Sciatic nerve (tissue), 2 donors: ENCODE data around the gene IL17A. TPM values are rescaled to one million over a fixed set of nuclear protein-coding genes. Genes with fewer than 3 reads are reported as not detected.
"Not testable (repeated sequence)": the region's sequence is repeated elsewhere in the genome, so short reads cannot be mapped to it uniquely, and the experiment has no call there.

Experiments used
- ATAC-seq: fragments of 200-7000 bp; cut with Tn5 transposase; one replicate; pipeline ENCODE4 v1.9.1; 2020; ENCODE audit warnings: mild to moderate bottlenecking, moderate library complexity
- DNase-seq: peaks from one replicate; pipeline ENCODE4 v3.0.0-alpha.2; 2020; ENCODE audit warnings: low spot score
- intact Hi-C: fragments of 100-400 bp; cut with DNase I; formaldehyde crosslinking; loops from one replicate; pipeline ENCODE4 v1.14.2; 2022
- total RNA-seq: library from RNA; stranded (reverse); fragmentation: NEBNext Ultra II Directional; extraction: Animal tissue kit (Norgen Biotek cat#: 25700); gene quantifications from one replicate; pipeline ENCODE4 v1.2.1, GENCODE V29; 2021
- donor health status: DM: no; HTN: no; CAD: no.
- donor health status: DM: no; HTN: no; CAD: no.

Gene IL17A
- total RNA-seq, 1 donor from 2014 or later = not detected

DNA sequence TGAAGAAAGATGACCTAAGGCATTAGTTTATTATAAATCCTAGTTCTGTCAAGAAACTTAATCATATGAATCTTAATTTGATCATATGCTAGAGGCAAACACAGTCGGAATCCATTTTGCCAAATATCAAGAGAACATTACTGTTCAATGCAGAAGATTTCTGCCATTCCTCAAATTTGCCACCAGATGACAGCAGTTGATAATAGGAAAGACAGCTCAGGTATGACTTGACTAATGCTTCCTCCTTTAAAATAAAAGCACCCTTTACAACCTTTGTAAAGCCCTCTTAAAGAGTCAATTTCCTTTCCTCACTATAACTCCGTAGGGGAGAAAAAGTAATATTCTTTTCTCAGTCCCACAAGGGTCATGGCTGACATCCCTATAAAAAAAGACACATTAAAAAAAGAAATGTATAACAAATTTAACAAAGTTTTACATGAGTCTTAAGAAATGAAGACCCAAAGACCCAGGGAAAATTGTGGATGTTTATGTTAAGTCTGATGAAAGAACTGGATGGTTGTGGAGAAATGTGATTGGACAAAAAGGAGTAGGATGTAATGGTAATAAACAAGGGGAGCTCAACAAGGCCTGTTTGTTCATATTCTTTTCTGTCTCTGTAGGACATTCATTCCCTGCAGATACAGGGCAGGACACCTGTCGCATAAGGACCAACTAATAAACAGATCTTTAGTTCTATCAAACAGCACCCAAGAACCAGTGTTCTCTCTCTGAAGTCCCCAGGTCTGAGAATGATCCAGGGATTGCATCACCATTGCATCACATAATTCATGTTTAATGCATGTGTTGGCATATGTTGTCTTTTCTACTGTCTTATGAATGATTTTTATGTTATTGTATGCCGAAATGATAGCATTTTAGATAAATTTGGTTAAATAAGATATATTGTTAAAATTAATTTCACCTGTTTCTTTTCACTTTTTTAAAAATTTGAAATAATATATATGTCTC is 23.0 kb upstream of the IL17A start:
- intact Hi-C loops = no loop called here
- DNase-seq = no peak
- ATAC-seq = no peak

DNA sequence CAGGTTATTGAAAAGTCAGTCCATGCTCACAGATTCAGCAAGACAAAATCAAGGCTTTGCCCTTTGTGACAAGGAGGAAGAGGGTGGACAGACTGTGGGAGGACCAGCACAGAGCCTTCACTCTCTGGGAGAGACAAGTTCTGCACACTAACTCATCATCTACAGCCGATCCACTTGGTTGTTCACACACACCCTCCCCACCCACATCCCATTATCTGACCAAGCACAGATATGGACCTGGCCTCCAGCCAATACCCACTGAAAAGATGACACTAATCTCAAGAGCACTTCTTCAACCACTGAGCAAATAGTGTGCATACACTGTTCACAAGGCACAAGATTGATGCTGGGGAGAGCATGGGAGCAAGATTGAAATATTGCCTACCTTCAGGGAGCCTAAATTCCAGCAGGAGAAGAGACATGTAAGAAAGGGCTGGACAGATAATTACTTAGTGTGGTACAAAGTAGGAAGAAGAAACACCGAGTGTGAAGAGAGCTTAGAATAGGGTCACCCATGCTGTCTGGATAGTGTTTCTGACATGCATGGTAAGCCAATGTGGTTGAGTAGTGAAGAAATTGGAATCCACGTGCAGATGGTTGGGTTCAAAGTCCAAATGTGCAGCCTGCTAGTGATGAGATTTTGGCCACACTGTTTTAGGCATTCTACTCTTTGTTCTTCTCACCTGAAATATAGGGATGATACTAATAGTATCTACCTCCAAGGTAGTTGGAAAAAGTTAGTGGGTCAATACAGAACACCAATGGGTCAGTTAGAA is 21.7 kb upstream of the IL17A start:
- DNase-seq (no peak), ATAC-seq (no peak)
- intact Hi-C loops = no loop called here

DNA sequence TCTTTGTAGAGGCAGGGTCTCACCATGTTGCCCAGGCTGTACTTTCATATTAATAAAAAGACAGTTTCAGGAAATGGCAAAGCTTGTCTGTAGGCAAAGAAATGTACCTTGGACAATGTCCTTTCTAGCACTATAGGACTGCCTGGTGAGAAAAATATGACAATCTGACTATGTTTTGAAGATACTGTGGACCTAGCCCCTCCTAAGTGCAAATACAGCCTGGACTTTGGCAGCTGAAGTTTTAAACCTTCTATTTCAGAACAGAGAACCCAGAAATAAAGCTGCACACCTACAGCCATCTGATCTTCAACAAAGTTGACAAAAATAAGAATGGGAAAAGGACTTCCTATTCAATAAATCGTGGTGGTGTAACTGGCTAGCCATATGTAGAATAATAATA is 18.9 kb upstream of the IL17A start:
- DNase-seq (no peak), ATAC-seq (no peak)
- intact Hi-C loops = no loop called here

DNA sequence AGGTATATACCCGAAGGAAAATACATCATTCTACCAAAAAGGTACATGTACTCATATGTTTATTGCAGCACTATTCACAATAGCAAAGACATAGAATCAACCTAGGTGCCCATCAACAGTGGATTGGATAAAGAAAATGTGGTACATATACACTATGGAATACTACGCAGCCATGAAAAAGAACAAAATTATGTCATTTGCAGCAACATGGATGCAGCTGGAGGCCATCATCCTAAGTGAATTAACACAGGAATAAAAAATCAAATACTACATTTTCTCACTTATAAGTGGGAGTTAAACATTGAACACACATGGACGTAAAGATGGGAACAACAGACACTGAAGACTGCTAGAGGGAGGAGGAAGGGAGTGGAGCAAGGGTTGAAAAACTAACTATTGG is 17.8 kb upstream of the IL17A start:
- ATAC-seq, intact Hi-C loops, DNase-seq: not testable (repeated sequence)

DNA sequence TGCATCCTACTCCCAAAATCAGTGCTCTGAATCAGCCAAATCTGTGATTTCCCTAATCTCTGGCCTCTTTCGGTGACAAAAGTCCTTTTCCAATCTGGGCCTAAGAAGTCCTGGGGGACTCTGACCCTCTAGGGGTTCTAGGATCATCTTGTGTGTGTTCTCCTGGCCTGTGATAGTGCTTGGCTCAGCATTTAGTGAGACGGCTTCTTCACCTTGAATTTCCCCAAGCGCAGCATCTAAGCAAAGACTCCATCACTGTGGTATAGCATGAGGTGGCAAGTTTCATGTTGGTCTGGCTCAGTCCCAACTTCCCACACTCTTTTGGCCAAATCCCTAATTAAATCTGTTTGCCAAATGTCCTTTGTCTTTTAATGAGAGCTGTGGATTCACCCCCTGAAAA is 12.1 kb upstream of the IL17A start:
- DNase-seq (no peak), ATAC-seq (no peak)
- intact Hi-C loops = no loop called here

DNA sequence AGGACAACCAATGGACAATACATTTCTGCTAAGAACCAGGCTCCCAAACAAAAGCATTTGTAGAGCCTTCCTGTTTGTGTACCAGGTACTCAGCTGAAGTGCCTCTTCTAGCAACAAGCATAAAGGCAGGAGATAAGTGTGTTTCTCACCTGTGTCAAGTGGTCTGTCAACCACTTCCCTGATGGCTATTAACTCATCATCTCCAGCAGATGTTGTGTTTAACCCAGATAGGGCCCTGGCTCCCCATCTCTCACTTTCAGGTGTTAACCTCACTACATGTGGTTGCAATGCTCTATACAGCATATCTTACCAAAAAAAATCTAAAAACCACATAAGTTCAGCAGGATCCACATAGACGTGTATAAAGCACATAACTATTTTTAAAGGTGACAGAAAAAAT is 9.6 kb upstream of the IL17A start:
- ATAC-seq (no peak), DNase-seq (no peak)
- intact Hi-C loops = no loop called here

DNA sequence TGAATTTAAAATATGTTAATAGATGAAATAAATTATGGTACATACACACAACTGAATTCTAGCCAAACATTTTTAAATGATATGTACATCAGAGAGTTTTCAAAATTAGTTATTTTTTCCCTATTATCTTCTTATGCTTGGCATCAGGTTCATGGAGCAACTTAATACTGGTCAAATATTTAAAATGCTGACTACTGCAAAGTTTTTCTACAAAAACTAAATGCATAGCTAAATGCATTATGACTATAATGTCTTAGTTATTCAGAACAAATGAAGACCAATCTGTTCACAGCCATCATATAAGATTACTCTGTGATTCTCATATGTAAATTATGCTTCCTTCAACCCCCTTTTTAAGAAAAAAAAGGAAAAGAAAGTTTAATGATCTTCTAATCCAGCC is 8.2 kb upstream of the IL17A start:
- DNase-seq (no peak), ATAC-seq (no peak)
- intact Hi-C loops = no loop called here

DNA sequence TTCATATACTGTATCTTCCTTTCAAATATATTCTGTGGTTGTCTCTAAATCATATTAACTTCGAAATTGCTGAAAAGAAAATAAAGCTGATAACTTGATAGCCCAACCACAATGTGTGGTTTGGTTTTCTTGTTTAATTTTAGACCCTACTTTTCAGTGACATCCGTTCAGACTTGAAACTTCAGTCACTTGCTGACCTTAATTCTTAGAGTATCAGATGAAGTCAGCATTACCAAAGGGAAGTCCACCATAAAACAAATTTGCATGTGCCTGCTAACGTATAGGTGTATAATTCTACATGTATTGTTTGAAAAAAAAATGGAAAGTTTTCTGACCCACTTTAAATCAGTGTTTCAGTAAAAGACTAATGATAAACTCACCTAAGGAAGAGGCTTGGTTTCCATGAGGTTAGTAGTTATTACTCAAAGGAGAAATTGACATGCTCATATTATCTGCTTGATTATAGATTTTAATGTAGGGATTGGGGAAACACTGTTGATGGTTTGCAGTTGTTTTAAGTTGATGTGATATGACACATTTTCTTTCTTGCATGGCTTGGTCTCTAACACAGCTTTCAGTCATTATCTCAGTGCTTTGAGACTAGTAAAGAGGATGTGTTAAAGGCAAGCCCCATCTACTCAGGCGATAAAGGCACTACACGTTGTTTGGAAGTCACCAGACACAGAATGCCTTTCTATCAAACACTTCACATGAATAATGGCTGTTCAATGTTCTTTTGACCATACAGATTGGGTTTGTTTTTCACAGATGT is 5.2 kb upstream of the IL17A start:
- DNase-seq (no peak), ATAC-seq (no peak)
- intact Hi-C loops = no loop called here

DNA sequence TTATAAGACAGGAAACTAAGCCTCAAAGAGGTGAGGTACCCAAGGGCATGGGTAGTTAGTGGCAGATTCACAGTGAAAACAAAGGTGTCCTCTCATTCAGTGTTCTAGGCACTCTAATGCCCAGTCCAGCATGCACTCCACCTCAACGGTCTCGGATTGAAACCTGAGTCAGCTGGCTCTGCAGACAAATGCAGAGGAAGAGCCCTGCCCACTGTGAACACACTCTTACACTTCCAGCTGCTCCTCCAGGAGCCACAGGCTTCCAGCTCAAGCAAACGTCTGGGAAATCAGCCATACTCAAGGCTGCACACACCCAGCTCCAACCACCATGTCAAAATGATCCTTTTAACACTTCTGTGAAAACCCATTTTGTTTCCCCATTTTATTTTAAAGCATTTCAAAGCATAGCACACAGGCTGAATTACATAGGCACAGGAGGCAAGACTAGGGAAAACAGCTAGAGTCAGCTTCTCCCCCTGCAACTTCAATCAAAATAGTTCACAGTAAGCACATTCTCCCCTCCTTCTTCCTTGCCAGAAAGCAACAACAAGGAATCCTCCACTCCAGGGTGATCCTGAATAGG is 3.0 kb upstream of the IL17A start:
- ATAC-seq = no peak
- no peak for DNase-seq
- intact Hi-C loops = no loop called here

DNA sequence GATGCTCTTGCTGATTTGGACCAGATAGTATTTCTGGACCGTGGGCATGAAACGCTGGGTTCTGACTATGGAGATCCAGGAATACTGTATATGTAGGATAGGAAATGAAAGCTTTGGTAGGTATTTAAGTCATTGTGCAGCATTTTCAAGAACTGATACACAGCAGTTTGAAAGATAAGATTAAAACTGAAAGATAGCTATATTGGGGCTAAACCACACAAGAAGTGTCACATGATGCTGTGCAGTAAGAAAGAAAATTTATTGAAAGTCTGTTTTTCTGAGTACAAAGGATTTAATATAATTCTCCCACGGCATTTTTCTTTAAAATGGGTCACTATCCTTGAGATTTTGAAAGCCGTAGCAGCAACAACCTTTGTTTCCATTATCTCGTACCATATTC is 305 bp downstream of the IL17A start:
- DNase-seq (no peak), ATAC-seq (no peak)
- intact Hi-C loops = no loop called here

DNA sequence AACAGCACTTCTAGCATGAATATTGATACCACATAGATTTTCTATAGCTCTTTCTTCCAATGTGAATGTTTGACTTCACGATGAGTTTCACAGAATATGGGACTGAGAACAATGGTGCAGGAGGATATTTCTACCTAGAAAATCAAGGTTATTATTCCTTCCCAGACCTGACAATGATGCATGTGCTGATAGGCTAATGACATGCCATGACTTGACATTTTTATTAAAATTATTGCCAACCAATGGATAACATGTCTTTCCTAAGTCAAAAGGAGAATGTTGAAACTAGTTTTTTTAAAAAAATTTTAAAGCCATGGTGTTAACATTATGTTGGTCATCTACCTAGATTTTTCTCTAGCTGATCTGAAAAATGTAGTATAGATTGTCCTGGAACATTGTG is 923 bp downstream of the IL17A start:
- DNase-seq (no peak), ATAC-seq (no peak)
- intact Hi-C loops = no loop called here

DNA sequence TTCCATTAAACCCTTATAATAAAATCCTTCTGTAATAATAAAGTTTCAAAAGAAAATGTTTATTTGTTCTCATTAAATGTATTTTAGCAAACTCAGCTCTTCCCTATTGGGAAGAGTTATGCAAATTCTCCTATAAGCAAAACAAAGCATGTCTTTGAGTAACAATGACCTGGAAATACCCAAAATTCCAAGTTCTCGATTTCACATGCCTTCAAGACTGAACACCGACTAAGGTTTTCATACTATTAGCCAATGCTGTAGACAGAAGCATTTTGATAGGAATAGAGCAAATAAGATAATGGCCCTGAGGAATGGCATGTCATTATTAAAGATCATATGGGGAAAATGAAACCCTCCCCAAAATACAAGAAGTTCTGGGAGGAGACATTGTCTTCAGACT is 3.8 kb downstream of the IL17A start:
- intact Hi-C loops = no loop called here
- ATAC-seq (no peak), DNase-seq (no peak)

DNA sequence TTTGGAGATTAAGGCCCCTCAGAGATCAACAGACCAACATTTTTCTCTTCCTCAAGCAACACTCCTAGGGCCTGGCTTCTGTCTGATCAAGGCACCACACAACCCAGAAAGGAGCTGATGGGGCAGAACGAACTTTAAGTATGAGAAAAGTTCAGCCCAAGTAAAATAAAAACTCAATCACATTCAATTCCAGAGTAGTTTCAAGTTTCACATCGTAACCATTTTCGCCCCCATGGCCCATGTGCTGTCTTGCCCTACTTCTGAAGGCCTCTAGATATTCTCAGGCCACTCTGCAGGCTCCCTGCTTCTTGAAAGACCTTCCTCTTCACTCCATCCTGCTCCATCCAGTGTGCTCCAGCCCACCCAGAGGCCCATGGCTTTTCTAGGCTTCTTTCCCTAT is 4.2 kb downstream of the IL17A start:
- DNase-seq (no peak), ATAC-seq (no peak)
- intact Hi-C loops = no loop called here

DNA sequence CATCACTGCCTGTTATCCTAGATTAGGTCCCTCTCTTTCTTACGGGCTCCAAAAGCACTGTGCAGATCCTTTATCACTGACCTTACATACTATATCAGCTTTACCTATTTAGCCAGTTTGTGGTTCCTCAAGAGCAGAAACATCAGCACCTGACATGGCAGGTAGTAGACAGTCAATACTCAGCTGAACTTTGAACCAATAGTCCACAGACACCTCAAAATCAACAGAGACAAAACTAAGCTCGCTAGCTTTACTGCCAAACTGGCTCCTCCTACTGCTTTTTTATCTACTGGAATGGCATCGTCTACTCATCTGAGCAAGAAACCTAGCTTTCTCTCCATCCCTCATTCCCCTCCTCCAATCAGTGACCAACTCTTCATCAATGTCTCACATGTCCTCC is 5.6 kb downstream of the IL17A start:
- ATAC-seq (no peak), DNase-seq (no peak)
- intact Hi-C loops = no loop called here

DNA sequence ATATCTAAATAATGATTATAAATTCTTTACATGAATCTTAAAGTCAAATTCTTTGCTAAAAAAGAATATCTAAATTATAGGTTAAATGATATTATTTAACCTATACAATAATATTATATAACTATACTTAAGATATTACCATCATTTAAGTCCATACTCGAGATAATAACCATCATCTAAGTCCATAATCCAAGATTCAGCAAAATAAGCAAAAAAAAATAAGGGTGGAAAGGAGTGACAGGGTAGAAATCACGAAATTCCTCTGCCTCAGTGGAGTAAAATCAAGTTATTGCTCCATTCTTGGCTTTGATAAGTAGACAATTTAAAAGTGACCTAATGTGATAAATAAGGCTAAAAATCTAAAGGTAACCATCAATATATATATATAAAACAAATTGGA is 9.7 kb downstream of the IL17A start:
- ATAC-seq (no peak), DNase-seq (no peak)
- intact Hi-C loops = no loop called here

DNA sequence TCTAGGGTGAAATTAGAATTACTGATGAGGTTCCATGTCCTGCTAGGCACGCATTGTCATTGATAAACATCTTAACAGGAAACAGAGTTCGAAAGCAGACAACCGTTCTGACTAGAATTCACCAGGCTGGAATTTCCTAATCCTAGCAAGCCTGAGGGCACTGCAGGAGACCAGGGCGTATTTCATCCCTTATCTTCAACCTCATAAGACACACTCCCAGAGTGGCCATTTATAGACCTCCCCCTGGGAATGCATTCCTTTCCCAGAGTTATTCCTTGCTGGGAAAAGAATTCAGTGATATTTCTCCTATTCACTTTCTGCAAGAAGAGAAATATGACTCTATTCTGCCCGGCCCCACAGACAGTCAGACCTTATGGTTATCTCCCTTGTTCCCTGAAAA is 13.9 kb downstream of the IL17A start:
- ATAC-seq, DNase-seq, intact Hi-C loops: not testable (repeated sequence)

DNA sequence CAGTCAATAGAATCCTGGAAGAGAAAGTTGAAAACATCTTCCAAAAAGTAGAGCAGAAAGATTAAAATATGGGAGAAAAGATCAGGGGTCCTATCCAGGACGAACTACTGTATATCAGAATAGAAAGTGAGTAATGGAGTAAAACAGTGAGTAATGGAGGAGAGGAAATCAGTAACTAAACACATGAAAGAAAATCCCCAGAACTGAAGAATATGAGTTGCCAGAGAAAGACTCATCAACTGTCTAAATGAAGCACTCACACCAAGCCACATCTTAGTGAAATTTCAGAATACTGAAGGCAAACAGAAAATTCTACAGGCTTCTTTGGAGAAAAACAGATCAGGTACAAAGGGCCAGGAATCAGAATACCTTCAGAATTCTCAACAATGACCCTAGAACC is 14.9 kb downstream of the IL17A start:
- DNase-seq (no peak), ATAC-seq (no peak)
- intact Hi-C loops = no loop called here

DNA sequence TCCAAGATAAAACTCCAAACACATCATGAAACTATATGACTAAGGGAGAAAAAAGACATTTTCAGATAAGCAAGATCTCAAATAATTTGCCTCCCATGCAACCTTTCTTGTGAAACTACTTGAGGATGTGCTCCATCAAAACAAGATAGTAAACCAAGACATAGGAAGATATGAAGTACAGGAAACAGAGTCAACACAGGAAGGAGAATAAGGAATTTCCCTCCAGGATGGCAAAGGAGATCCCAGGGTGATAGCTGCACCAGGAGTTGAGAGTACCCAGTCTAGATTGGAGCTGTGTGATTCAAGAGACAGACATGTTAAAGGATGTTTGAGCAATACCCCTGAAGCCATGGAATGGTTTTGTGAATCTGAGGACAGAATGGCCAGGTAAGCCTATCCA is 15.3 kb downstream of the IL17A start:
- DNase-seq (no peak), ATAC-seq (no peak)
- intact Hi-C loops = no loop called here

DNA sequence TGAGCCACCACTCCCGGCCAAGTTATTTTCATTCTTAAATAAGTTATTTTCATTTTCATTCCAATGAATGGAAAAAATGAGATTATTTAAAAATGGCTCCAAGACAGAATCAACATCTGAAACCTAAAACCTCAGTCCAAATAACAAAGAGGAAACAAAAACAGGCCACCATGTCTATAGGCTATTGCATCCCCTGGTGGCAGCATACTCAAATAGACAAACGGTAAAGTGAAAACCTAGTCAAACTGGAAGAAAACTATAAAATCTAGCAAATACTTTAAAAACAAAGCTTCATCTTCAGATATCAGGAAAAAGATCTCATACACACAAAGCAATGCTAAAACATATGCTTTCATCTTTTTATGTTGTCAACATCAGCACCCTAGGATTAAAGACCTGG is 20.9 kb downstream of the IL17A start:
- no peak for ATAC-seq
- intact Hi-C loops = no loop called here
- DNase-seq = no peak
